Muscle of arm (tissue), 12 donors: Measurements from ENCODE around the gene PCMT1. TPM values are rescaled to one million over a fixed set of nuclear protein-coding genes. Genes with fewer than 3 reads are reported as not detected.
"Not testable (repeated sequence)": the region's sequence is repeated elsewhere in the genome, so short reads cannot be mapped to it uniquely, and the experiment has no call there.

Experiments used
- DNase-seq: peaks from one replicate; pipeline ENCODE4 v3.0.0-alpha.2; 2013
- polyA plus RNA-seq, 12 donors: library from polyadenylated mRNA; unstranded; fragments of 120-200 nt; gene quantifications; one replicate each; pipeline ENCODE4 v1.2.1, GENCODE V29; 2013; ENCODE audit not compliant: insufficient read length in 12 of 12

PCMT1 gene
- polyA plus RNA-seq, 12 donors: 58.3 to 96.6 (median 78.1) TPM; not detected in 1

GRCh38 chr6:149851461-149852110, 102.0 kb downstream of the PCMT1 start:
- DNase-seq: no peak

GRCh38 chr6:149852180-149852579, 102.6 kb downstream of the PCMT1 start:
- DNase-seq: no peak

- DNase-seq: no peak
Observed at GRCh38 chr6:149852881-149853280, 103.3 kb downstream of the PCMT1 start.

GRCh38 chr6:149854017-149854416, 104.5 kb downstream of the PCMT1 start:
- not testable (repeated sequence) for DNase-seq

GRCh38 chr6:149854532-149854931, 105.0 kb downstream of the PCMT1 start:
- DNase-seq: no peak

DNA sequence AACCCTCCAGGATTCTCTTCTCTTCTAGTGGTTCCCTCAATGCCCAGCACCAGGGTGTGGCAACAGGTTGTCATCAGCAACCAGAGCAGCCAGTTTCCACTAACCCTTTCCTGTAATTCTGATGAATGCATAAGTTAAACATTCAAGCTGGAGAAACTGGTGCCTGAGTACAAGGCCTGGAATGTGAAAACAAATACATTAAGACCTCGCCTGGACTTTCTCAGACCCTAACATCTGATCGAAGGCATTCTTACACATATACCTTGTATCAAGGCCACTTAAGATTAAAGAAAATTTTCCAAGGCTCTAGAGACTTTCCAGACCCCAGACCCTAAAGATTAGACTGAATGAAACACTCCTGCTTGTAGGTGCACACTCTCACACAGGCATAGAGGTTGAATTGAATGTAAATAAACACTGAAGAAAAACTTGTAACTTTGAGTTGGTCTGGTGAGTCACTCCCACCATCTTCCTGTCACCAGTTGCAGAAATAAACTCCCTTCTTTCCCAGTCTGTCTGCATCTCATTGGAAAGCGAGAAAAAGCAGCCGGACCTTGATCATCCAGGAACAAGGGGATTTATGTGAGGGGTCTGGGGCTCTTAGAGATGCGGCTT, 105.6 kb downstream of the PCMT1 start:
- DNase-seq: no peak

DNA sequence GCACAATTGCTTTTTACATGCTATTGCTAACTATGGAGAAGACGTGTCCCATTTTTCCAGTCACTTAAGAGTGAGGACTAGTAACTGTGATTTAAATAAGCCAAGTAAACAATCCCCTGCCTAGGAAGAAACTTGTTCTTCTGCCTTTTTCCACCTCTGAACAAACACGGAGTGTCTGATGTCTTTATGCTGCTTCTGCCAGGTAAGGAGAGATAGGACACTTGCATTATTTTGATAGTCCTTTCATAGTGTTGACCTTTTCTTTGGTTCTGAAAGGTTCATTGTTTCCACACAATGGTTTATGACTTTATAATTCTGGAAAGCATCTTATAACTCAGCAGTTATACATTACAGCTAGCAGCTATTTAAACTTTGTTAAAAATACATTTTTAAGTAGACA, 106.2 kb downstream of the PCMT1 start:
- no peak for DNase-seq

DNA sequence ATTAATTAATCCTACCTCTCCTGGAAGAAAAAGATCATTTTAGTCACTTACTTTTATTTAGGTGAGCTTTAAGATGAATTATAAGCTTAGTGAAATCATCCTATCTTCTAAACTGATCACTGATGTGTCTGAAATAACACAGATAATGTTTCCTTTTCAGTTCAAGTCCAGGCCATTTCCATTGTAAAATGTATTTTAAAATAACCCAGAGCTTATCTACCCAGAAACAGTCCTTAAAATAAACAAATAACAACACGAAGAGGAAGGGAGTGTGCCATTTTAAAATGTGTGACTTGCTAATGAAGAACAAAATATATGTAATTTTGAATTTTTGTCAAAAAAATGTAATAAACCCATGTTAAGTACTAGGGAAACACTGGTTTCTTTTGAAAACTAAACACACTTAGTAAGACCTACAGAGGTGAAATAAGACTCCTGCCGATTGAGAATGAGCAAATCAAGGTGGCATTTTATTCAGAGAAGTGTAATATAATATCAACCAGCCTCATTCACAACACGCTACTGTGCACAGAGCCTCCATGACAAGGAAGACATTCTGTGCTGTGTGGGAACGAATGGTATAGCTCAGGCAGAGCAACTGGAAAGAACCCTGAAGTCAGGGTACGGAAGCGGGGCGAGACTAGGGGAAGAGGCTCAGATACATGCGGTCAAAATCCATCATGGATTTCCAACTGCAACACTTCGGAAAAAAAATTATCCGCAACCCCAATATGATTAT, 106.9 kb downstream of the PCMT1 start:
- DNase-seq: no peak

- DNase-seq: no peak
Observed at GRCh38 chr6:149857541-149857940, 108.0 kb downstream of the PCMT1 start.

- no peak for DNase-seq
Observed at GRCh38 chr6:149859368-149859767, 109.8 kb downstream of the PCMT1 start.

GRCh38 chr6:149859938-149860337, 110.4 kb downstream of the PCMT1 start:
- DNase-seq: no peak

DNA sequence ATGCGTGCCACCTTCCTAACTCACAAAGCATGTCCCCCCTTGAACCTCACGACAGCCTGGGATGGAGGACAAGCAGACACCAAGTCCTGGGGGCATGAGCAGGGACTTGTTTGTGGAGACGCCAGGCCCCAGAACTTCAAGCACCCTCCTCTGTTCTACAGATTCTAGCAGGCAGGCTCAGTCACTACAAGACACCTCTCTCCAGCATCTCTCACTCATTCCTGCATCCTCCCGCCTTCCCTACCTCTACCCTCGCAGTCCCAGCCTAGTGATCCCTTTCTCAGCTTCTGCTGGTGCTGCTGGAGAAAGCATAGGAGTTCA, 110.9 kb downstream of the PCMT1 start:
- DNase-seq: no peak

Other genes starting within 250 kb of the PCMT1 start
- gene PPIL4, start 203.7 kb upstream of the PCMT1 start, polyA plus RNA-seq: 10 to 100 TPM in 11 of 12 donors, not detected in 1; 26.8 to 50.9 (median 35.9) TPM
- 10 to 100 TPM in 11 of 12 donors, not detected in 1; 42.4 to 61.5 (median 49.8) TPM for gene GINM1, start 183.4 kb upstream of the PCMT1 start, polyA plus RNA-seq
- gene KATNA1, start 101.0 kb upstream of the PCMT1 start, polyA plus RNA-seq: 10 to 100 TPM in 11 of 12 donors, not detected in 1; 12.6 to 29.3 (median 24.1) TPM
- 10 to 100 TPM in 11 of 12 donors, not detected in 1; 19.5 to 29.8 (median 22.9) TPM for gene LATS1, start 31.6 kb upstream of the PCMT1 start, polyA plus RNA-seq
- gene NUP43, start 3.2 kb upstream of the PCMT1 start, polyA plus RNA-seq: 10 to 100 TPM in 11 of 12 donors, not detected in 1; 11.4 to 27.7 (median 24.4) TPM
- gene LRP11, start 114.6 kb downstream of the PCMT1 start, polyA plus RNA-seq: 10 to 100 TPM in 11 of 12 donors, not detected in 1; 16.6 to 33.3 (median 24.4) TPM
- gene RAET1E, start 148.4 kb downstream of the PCMT1 start, polyA plus RNA-seq: 1 to 10 TPM in 5 of 12 donors, under 1 TPM in 5, not detected in 2; 0.11 to 2.1 (median 0.97) TPM
- under 1 TPM in 8 of 12 donors, not detected in 4; 0.21 to 0.62 (median 0.42) TPM for gene RAET1G, start 173.4 kb downstream of the PCMT1 start, polyA plus RNA-seq
- under 1 TPM in 10 of 12 donors, not detected in 2; 0.20 to 0.86 (median 0.36) TPM for gene ULBP2, start 192.3 kb downstream of the PCMT1 start, polyA plus RNA-seq
- 1 to 10 TPM in 1 of 12 donors, under 1 TPM in 9, not detected in 2; 0.21 to 1.2 (median 0.61) TPM for gene ULBP1, start 214.2 kb downstream of the PCMT1 start, polyA plus RNA-seq